Dedifferentiated amniotic fluid mesenchymal stem cell (primary cell): ENCODE measurements around the gene PKN3.

ENCODE experiments used
- DNase-seq: peaks from one replicate; pipeline ENCODE4 v3.0.0-alpha.2; 2016; ENCODE audit errors: extremely low spot score

The PKN3 gene

GRCh38 chr9:128742401-128742800, 40.1 kb downstream of the PKN3 start:
- DNase-seq: no peak

GRCh38 chr9:128743421-128743820, 41.1 kb downstream of the PKN3 start:
- DNase-seq: no peak

- DNase-seq: no peak
Measured at GRCh38 chr9:128747241-128747640, 44.9 kb downstream of the PKN3 start.

GRCh38 chr9:128750926-128751595, 48.8 kb downstream of the PKN3 start:
- DNase-seq: no peak

- DNase-seq: no peak
Measured at GRCh38 chr9:128753627-128754026, 51.3 kb downstream of the PKN3 start.

- no peak for DNase-seq
Measured at GRCh38 chr9:128757602-128758001, 55.3 kb downstream of the PKN3 start.

- no peak for DNase-seq
Measured at GRCh38 chr9:128762671-128763449, 60.6 kb downstream of the PKN3 start.

- no peak for DNase-seq
Measured at GRCh38 chr9:128764361-128764760, 62.1 kb downstream of the PKN3 start.

GRCh38 chr9:128765499-128765898, 63.2 kb downstream of the PKN3 start:
- no peak for DNase-seq

GRCh38 chr9:128768606-128769005, 66.3 kb downstream of the PKN3 start:
- DNase-seq: no peak
